ENCODE results near the gene RASGEF1C. TPM values are rescaled to one million over a fixed set of nuclear protein-coding genes. Genes with fewer than 3 reads are reported as not detected.

The RASGEF1C gene
- total RNA-seq, 4 donors from 2014 or later = 0.58 to 4.0 (median 2.1) TPM

GRCh38 chr5:180180421-180180820 is 28.6 kb downstream of the RASGEF1C start:
- no peaks in the 10 kb centered on the region for H3K36me3 ChIP-seq
- peaks cover 0 to 6% of the 10 kb centered on the region in 2 donors for H3K4me1 ChIP-seq
- TF ChIP-seq POLR2A (IDR thresholded peaks at IDR 0.05) (no peak), CTCF (IDR thresholded peaks at IDR 0.05) (no peak)
- DNase-seq = no peak
- no peak overlapping the region for H3K4me3 ChIP-seq (replicated peaks in 1 of 3)
- H3K9me3 ChIP-seq = no peaks in the 10 kb centered on the region
- 53 to 70% methylated on average over 5 of the region's 6 CpGs for WGBS, 2 donors
- H3K27ac ChIP-seq = no peak overlapping the region
- H3K27me3 ChIP-seq = no peaks in the 10 kb centered on the region
- intact Hi-C loops (cut with DNase I) = no loop called here

- 44% methylated on average over 22 to 23 of the region's 23 CpGs for WGBS, 2 donors
- no peaks in the 10 kb centered on the region for H3K9me3 ChIP-seq
- H3K4me3 ChIP-seq (replicated peaks in 1 of 3) = no peak overlapping the region
- H3K4me1 ChIP-seq = peaks cover 0 to 6% of the 10 kb centered on the region in 2 donors
- TF ChIP-seq CTCF (IDR thresholded peaks at IDR 0.05) = no peak
- no peak for TF ChIP-seq POLR2A (IDR thresholded peaks at IDR 0.05)
- intact Hi-C loops (cut with DNase I) = no loop called here
- H3K27ac ChIP-seq = no peak overlapping the region
- peak; percentile 22 to 27 for DNase-seq
- no peaks in the 10 kb centered on the region for H3K36me3 ChIP-seq
- no peaks in the 10 kb centered on the region for H3K27me3 ChIP-seq
These were observed 29.3 kb downstream of the RASGEF1C start for GRCh38 chr5:180179442-180180420.

GRCh38 chr5:180178531-180179441 is 30.2 kb downstream of the RASGEF1C start:
- 84 to 87% methylated on average over 22 to 25 of the region's 25 CpGs for WGBS, 2 donors
- H3K4me3 ChIP-seq (replicated peaks in 1 of 3) = no peak overlapping the region
- DNase-seq = no peak
- TF ChIP-seq CTCF (IDR thresholded peaks at IDR 0.05) (no peak), POLR2A (IDR thresholded peaks at IDR 0.05) (no peak)
- H3K27me3 ChIP-seq = no peaks in the 10 kb centered on the region
- H3K4me1 ChIP-seq = peaks cover 0 to 6% of the 10 kb centered on the region in 2 donors
- H3K36me3 ChIP-seq = no peaks in the 10 kb centered on the region
- intact Hi-C loops (cut with DNase I) = no loop called here
- H3K27ac ChIP-seq = no peak overlapping the region
- H3K9me3 ChIP-seq = no peaks in the 10 kb centered on the region

GRCh38 chr5:180176191-180176590 is 32.8 kb downstream of the RASGEF1C start:
- peaks cover 0 to 6% of the 10 kb centered on the region in 2 donors for H3K4me1 ChIP-seq
- intact Hi-C loops (cut with DNase I) = no loop called here
- WGBS, 2 donors = 88 to 94% methylated on average over 6 to 7 of the region's 8 CpGs
- H3K27ac ChIP-seq = no peak overlapping the region
- no peaks in the 10 kb centered on the region for H3K9me3 ChIP-seq
- H3K36me3 ChIP-seq = no peaks in the 10 kb centered on the region
- no peak for TF ChIP-seq CTCF (IDR thresholded peaks at IDR 0.05)
- TF ChIP-seq POLR2A (IDR thresholded peaks at IDR 0.05) = no peak
- no peaks in the 10 kb centered on the region for H3K27me3 ChIP-seq
- no peak for DNase-seq
- no peak overlapping the region for H3K4me3 ChIP-seq (replicated peaks in 1 of 3)
